HepG2 (cell line): Measurements from ENCODE around the gene ARFGAP2. TPM values are rescaled to one million over a fixed set of nuclear protein-coding genes. Genes with fewer than 3 reads are reported as not detected.

ENCODE experiments used
- ARID4A ChIP-seq: sonication (generic); formaldehyde crosslinking; IDR thresholded peaks from 2 replicates; pipeline ENCODE4 v1.5.0; 2020; ENCODE audit warnings: mild to moderate bottlenecking, missing genetic modification reagents, borderline replicate concordance
- ARNTL ChIP-seq: sonication (generic); formaldehyde crosslinking; IDR thresholded peaks from 2 replicates; pipeline ENCODE4 v1.4.0; 2020; ENCODE audit warnings: mild to moderate bottlenecking, missing genetic modification reagents
- DMTF1 ChIP-seq: sonication (generic); formaldehyde crosslinking; IDR thresholded peaks from 2 replicates; pipeline ENCODE4 v1.4.0; 2020; ENCODE audit warnings: mild to moderate bottlenecking, missing genetic modification reagents
- HDAC1 ChIP-seq: sonication (generic); formaldehyde crosslinking; IDR thresholded peaks from 2 replicates; pipeline ENCODE4 v1.5.1; 2020; ENCODE audit warnings: mild to moderate bottlenecking, missing genetic modification reagents
- JDP2 ChIP-seq: sonication (generic); formaldehyde crosslinking; IDR thresholded peaks from 2 replicates; pipeline ENCODE4 v1.8.1; 2022; ENCODE audit warnings: missing genetic modification reagents, borderline replicate concordance
- RXRA ChIP-seq: sonication (generic); formaldehyde crosslinking; IDR thresholded peaks from 2 replicates; pipeline ENCODE4 v1.5.1; 2020; ENCODE audit warnings: missing genetic modification reagents
- SIX1 ChIP-seq: sonication (generic); formaldehyde crosslinking; IDR thresholded peaks from 2 replicates; pipeline ENCODE4 v1.4.0; 2020; ENCODE audit warnings: missing genetic modification reagents, borderline replicate concordance
- STAT6 ChIP-seq: sonication (generic); formaldehyde crosslinking; IDR thresholded peaks from 2 replicates; pipeline ENCODE4 v1.4.0; 2020; ENCODE audit warnings: missing genetic modification reagents, mild to moderate bottlenecking, borderline replicate concordance
- ZBTB25 ChIP-seq: IDR thresholded peaks from 2 replicates; pipeline ENCODE4 v1.6.1; 2018; ENCODE audit warnings: missing genetic modification reagents
- ZBTB26 ChIP-seq: IDR thresholded peaks from 2 replicates; pipeline ENCODE4 v1.6.1; 2016; ENCODE audit warnings: missing compliant biosample characterization, missing genetic modification reagents, borderline replicate concordance
- ZBTB38 ChIP-seq: sonication (generic); formaldehyde crosslinking; IDR thresholded peaks from 2 replicates; pipeline ENCODE4 v1.5.1; 2020; ENCODE audit warnings: mild to moderate bottlenecking, missing genetic modification reagents
- ZGPAT ChIP-seq: IDR thresholded peaks from 2 replicates; pipeline ENCODE4 v1.6.1; 2016; ENCODE audit warnings: mild to moderate bottlenecking
- ZNF563 ChIP-seq: sonication (generic); formaldehyde crosslinking; IDR thresholded peaks from 2 replicates; pipeline ENCODE4 v1.8.0; 2022; ENCODE audit warnings: mild to moderate bottlenecking, moderate library complexity, missing genetic modification reagents
- ZNF720 ChIP-seq: sonication (generic); formaldehyde crosslinking; IDR thresholded peaks from 2 replicates; pipeline ENCODE4 v1.4.0; 2020; ENCODE audit warnings: missing genetic modification reagents
- ZNF879 ChIP-seq: sonication (generic); formaldehyde crosslinking; IDR thresholded peaks from 2 replicates; pipeline ENCODE4 v1.8.1; 2023; ENCODE audit warnings: missing genetic modification reagents
- polyA plus RNA-seq, 8 experiments: library from polyadenylated mRNA; depleted of rRNA in 3 of 8; stranded (reverse) in 7 of 8; unstranded in 1 of 8; fragments of >200 nt; fragmentation: Illumina TruSeq in 4 of 8; extraction: Trizol in 4 of 8; gene quantifications; 2 replicates each; pipeline versions ENCODE4 v1.2.1 to v1.2.3, GENCODE V29; 2011 to 2016; ENCODE audit warnings: low read depth in 4 of 8, missing spikeins in 1 of 8, mixed read lengths in 1 of 8; ENCODE audit not compliant: insufficient read depth in 1 of 8
- total RNA-seq, 5 experiments: library from RNA; depleted of rRNA; stranded (reverse); fragments of >200 nt; fragmentation: Illumina TruSeq; extraction: Trizol; gene quantifications; 2 replicates each; pipeline ENCODE4 v1.2.3, GENCODE V29; 2016; ENCODE audit warnings: low read depth in 1 of 5

ARFGAP2 gene
- total and polyA plus RNA-seq, 2 of the 13 experiments (the other 11 are each of a cell fraction or from before 2014, with no cell fraction given), result 32.3 to 75.3 TPM

- TF ChIP-seq STAT6 (CRISPR knock-in tag) (no peak), JDP2 (CRISPR knock-in tag) (no peak), HDAC1 (CRISPR knock-in tag) (no peak), ZNF563 (CRISPR knock-in tag) (no peak), ARNTL (CRISPR knock-in tag) (no peak), ZBTB26 (CRISPR knock-in tag) (no peak), SIX1 (no peak), RXRA (CRISPR knock-in tag) (no peak), ARID4A (CRISPR knock-in tag) (peak; percentile 22; the same call in 1 of the 2 replicates), ZBTB25 (0 out of 2 replicates have a peak, but pooled peaks have one; percentile 14), DMTF1 (CRISPR knock-in tag) (no peak), ZNF720 (CRISPR knock-in tag) (no peak), ZNF879 (CRISPR knock-in tag) (no peak), ZBTB38 (CRISPR knock-in tag) (no peak), ZGPAT (CRISPR knock-in tag) (no peak)
Measured at GRCh38 chr11:47161134-47161854, 15.4 kb downstream of the ARFGAP2 start (continued).
